Measurements from ENCODE around the gene PCNX4.
A peak's percentile ranks its signal among the peaks of the same experiment; 100 is the strongest.

Gene PCNX4

GRCh38 chr14:60087668-60088067, 4.1 kb upstream of the PCNX4 start:
- no peak overlapping the region for H3K9ac ChIP-seq (ENCODE audit: low read length)
- no peak overlapping the region for H3K27ac ChIP-seq (ENCODE audit: low read length)
- H4K20me1 ChIP-seq (ENCODE audit: insufficient read depth, low read length): no peaks in the 10 kb centered on the region
- DNase-seq: no peak
- H3K9me2 ChIP-seq (replicated peaks; ENCODE audit: insufficient read depth, low read length): no peaks in the 10 kb centered on the region
- H3K79me2 ChIP-seq (ENCODE audit: low read length): peaks cover 2% of the 10 kb centered on the region
- no peak overlapping the region for H3K4me3 ChIP-seq (ENCODE audit: low read length)
- peaks cover 5% of the 10 kb centered on the region; the same call in 1 of the 2 replicates for H3F3A ChIP-seq (ENCODE audit: insufficient read depth, low read length)
- H3K4me2 ChIP-seq (ENCODE audit: low read depth, low read length): no peak overlapping the region
- H3K36me3 ChIP-seq (replicated peaks; ENCODE audit: insufficient read depth, low read length): no peaks in the 10 kb centered on the region
- TF ChIP-seq EZH2 (optimal IDR thresholded peaks at IDR 0.05; ENCODE audit: low read depth, low read length) (no peak), EZH2phosphoT487 (IDR thresholded peaks at IDR 0.05; ENCODE audit: low read length) (no peak), CTCF (IDR thresholded peaks at IDR 0.05; ENCODE audit: low read length) (no peak)
- H2AFZ ChIP-seq (ENCODE audit: low read length): no peak overlapping the region
- H3K4me1 ChIP-seq (ENCODE audit: low read length): no peaks in the 10 kb centered on the region
- H3K27me3 ChIP-seq (replicated peaks; ENCODE audit: insufficient read depth, low read length): no peaks in the 10 kb centered on the region
- H3K9me3 ChIP-seq (replicated peaks; ENCODE audit: insufficient read depth, low read length): no peaks in the 10 kb centered on the region

- Histone ChIP-seq H3K36me3 (replicated peaks; ENCODE audit: insufficient read depth, low read length) (no peaks in the 10 kb centered on the region), H3K9me2 (replicated peaks; ENCODE audit: insufficient read depth, low read length) (no peaks in the 10 kb centered on the region), H2AFZ (ENCODE audit: low read length) (no peak overlapping the region), H3K4me3 (ENCODE audit: low read length) (no peak overlapping the region), H3K79me2 (ENCODE audit: low read length) (peaks cover 18% of the 10 kb centered on the region), H3K4me1 (ENCODE audit: low read length) (peaks cover 7% of the 10 kb centered on the region), H3K9ac (ENCODE audit: low read length) (no peak overlapping the region), H3K27me3 (replicated peaks; ENCODE audit: insufficient read depth, low read length) (no peaks in the 10 kb centered on the region), H3F3A (ENCODE audit: insufficient read depth, low read length) (peaks cover 9% of the 10 kb centered on the region; the same call in 1 of the 2 replicates), H3K27ac (ENCODE audit: low read length) (no peak overlapping the region), H4K20me1 (ENCODE audit: insufficient read depth, low read length) (no peaks in the 10 kb centered on the region), H3K4me2 (ENCODE audit: low read depth, low read length) (no peak overlapping the region), H3K9me3 (replicated peaks; ENCODE audit: insufficient read depth, low read length) (no peaks in the 10 kb centered on the region)
- no peak for DNase-seq
- no peak for TF ChIP-seq CTCF (IDR thresholded peaks at IDR 0.05; ENCODE audit: low read length)
- TF ChIP-seq EZH2phosphoT487 (IDR thresholded peaks at IDR 0.05; ENCODE audit: low read length): no peak
- no peak for TF ChIP-seq EZH2 (optimal IDR thresholded peaks at IDR 0.05; ENCODE audit: low read depth, low read length)
Observed at GRCh38 chr14:60089221-60089620, 2.5 kb upstream of the PCNX4 start.

GRCh38 chr14:60090864-60091519, 731 bp upstream of the PCNX4 start:
- Histone ChIP-seq H4K20me1 (ENCODE audit: insufficient read depth, low read length) (no peaks in the 10 kb centered on the region), H3K4me3 (ENCODE audit: low read length) (peak overlapping the region; percentile 81), H3K4me2 (ENCODE audit: low read depth, low read length) (peak overlapping the region; percentile 51), H2AFZ (ENCODE audit: low read length) (peak overlapping the region; percentile 83), H3K79me2 (ENCODE audit: low read length) (peaks cover 34% of the 10 kb centered on the region), H3K27ac (ENCODE audit: low read length) (peak overlapping the region; percentile 99), H3K9me3 (replicated peaks; ENCODE audit: insufficient read depth, low read length) (no peaks in the 10 kb centered on the region), H3K9ac (ENCODE audit: low read length) (peak overlapping the region; percentile 86), H3F3A (ENCODE audit: insufficient read depth, low read length) (peaks cover 9% of the 10 kb centered on the region; the same call in 1 of the 2 replicates), H3K36me3 (replicated peaks; ENCODE audit: insufficient read depth, low read length) (no peaks in the 10 kb centered on the region), H3K9me2 (replicated peaks; ENCODE audit: insufficient read depth, low read length) (no peaks in the 10 kb centered on the region), H3K27me3 (replicated peaks; ENCODE audit: insufficient read depth, low read length) (no peaks in the 10 kb centered on the region), H3K4me1 (ENCODE audit: low read length) (peaks cover 7% of the 10 kb centered on the region)
- peak; percentile 20 for DNase-seq
- TF ChIP-seq EZH2 (optimal IDR thresholded peaks at IDR 0.05; ENCODE audit: low read depth, low read length): no peak

GRCh38 chr14:60092526-60092920, 800 bp downstream of the PCNX4 start:
- Histone ChIP-seq H3K4me1 (ENCODE audit: low read length) (peaks cover 7% of the 10 kb centered on the region), H3F3A (ENCODE audit: insufficient read depth, low read length) (peaks cover 9% of the 10 kb centered on the region; the same call in 1 of the 2 replicates), H3K79me2 (ENCODE audit: low read length) (peaks cover 42% of the 10 kb centered on the region), H3K27me3 (replicated peaks; ENCODE audit: insufficient read depth, low read length) (no peaks in the 10 kb centered on the region), H3K9ac (ENCODE audit: low read length) (peak overlapping the region; percentile 86), H3K9me2 (replicated peaks; ENCODE audit: insufficient read depth, low read length) (no peaks in the 10 kb centered on the region), H4K20me1 (ENCODE audit: insufficient read depth, low read length) (no peaks in the 10 kb centered on the region), H3K27ac (ENCODE audit: low read length) (peak overlapping the region; percentile 99), H3K36me3 (replicated peaks; ENCODE audit: insufficient read depth, low read length) (no peaks in the 10 kb centered on the region), H3K4me3 (ENCODE audit: low read length) (peak overlapping the region; percentile 81), H2AFZ (ENCODE audit: low read length) (peak overlapping the region; percentile 65), H3K9me3 (replicated peaks; ENCODE audit: insufficient read depth, low read length) (no peaks in the 10 kb centered on the region), H3K4me2 (ENCODE audit: low read depth, low read length) (peak overlapping the region; percentile 79)
- peak; percentile 9 for DNase-seq
- no peak for TF ChIP-seq CTCF (IDR thresholded peaks at IDR 0.05; ENCODE audit: low read length)
- no peak for TF ChIP-seq EZH2 (optimal IDR thresholded peaks at IDR 0.05; ENCODE audit: low read depth, low read length)
- TF ChIP-seq EZH2phosphoT487 (IDR thresholded peaks at IDR 0.05; ENCODE audit: low read length): no peak
